GM12892 (cell line): ENCODE measurements around the gene TMUB1. TPM values are rescaled to one million over a fixed set of nuclear protein-coding genes. Genes with fewer than 3 reads are reported as not detected.
A peak's percentile ranks its signal among the peaks of the same experiment; 100 is the strongest.

ENCODE experiments used
- DNase-seq: peaks from one replicate; pipeline ENCODE4 v3.0.0; 2011; ENCODE audit not compliant: insufficient read length
- FAIRE-seq: peaks from 2 replicates; lab custom pipeline; 2011; peaks lifted over from hg19 to GRCh38; lab: Jason Lieb, UNC
- POLR2A ChIP-seq: IDR thresholded peaks from 2 replicates; pipeline ENCODE4 v1.6.1; 2011; ENCODE audit warnings: low read depth, low read length, control low read depth
- POLR2AphosphoS5 ChIP-seq: IDR thresholded peaks from 2 replicates; pipeline ENCODE4 v1.6.1; 2011; ENCODE audit warnings: low read depth, low read length, control low read depth
- TAF1 ChIP-seq: IDR thresholded peaks from 2 replicates; pipeline ENCODE4 v1.6.1; 2011; ENCODE audit warnings: low read depth, mild to moderate bottlenecking, control low read depth, low read length, borderline replicate concordance
- polyA plus RNA-seq: library from polyadenylated mRNA; unstranded; fragments of >200 nt; gene quantifications from one replicate; pipeline ENCODE4 v1.2.1, GENCODE V29; 2012; ENCODE audit warnings: missing spikeins, inconsistent platforms; ENCODE audit not compliant: missing spikeins

Gene TMUB1
- polyA plus RNA-seq: 12.0 TPM

- DNase-seq (peak; percentile 83), FAIRE-seq (peak; percentile 77)
- TF ChIP-seq TAF1 (no peak), POLR2AphosphoS5 (no peak), POLR2A (no peak; the same call in 1 of the 2 replicates)
These were observed at the start of gene TMUB1 for GRCh38 chr7:151083071-151083823. Gene TMUB1 (minus strand): TSS chr7:151083493. CDS start chr7:151082563, 930 bp downstream.

- FAIRE-seq (no peak), DNase-seq (no peak)
- TF ChIP-seq POLR2AphosphoS5 (no peak), POLR2A (no peak), TAF1 (no peak)
These were observed 49.3 kb upstream of the TMUB1 start for GRCh38 chr7:151132461-151133205.

GRCh38 chr7:151131592-151132293 is 48.5 kb upstream of the TMUB1 start:
- DNase-seq: no peak
- FAIRE-seq: no peak
- no peak for TF ChIP-seq POLR2AphosphoS5
- no peak for TF ChIP-seq TAF1
- no peak for TF ChIP-seq POLR2A

GRCh38 chr7:151131224-151131591 is 47.9 kb upstream of the TMUB1 start:
- TF ChIP-seq POLR2AphosphoS5 (no peak), TAF1 (no peak), POLR2A (no peak)
- FAIRE-seq (no peak), DNase-seq (no peak)

- DNase-seq: no peak
- TF ChIP-seq POLR2A: no peak
- TF ChIP-seq TAF1: no peak
- no peak for TF ChIP-seq POLR2AphosphoS5
- no peak for FAIRE-seq
These were observed 47.5 kb upstream of the TMUB1 start for GRCh38 chr7:151130741-151131157.

- TF ChIP-seq POLR2AphosphoS5 (no peak), POLR2A (no peak), TAF1 (no peak)
- DNase-seq: no peak
- FAIRE-seq: no peak
These were observed 46.8 kb upstream of the TMUB1 start for GRCh38 chr7:151129960-151130591.

- DNase-seq: no peak
- no peak for FAIRE-seq
- TF ChIP-seq POLR2A: no peak
- no peak for TF ChIP-seq TAF1
These were observed 46.0 kb upstream of the TMUB1 start for GRCh38 chr7:151129117-151129959.

GRCh38 chr7:151128716-151129115 is 45.4 kb upstream of the TMUB1 start:
- TF ChIP-seq POLR2AphosphoS5: no peak
- no peak for TF ChIP-seq TAF1
- no peak for TF ChIP-seq POLR2A
- DNase-seq (no peak), FAIRE-seq (no peak)

- no peak for DNase-seq
- TF ChIP-seq TAF1 (no peak), POLR2AphosphoS5 (no peak), POLR2A (no peak)
- FAIRE-seq: no peak
These were observed 44.9 kb upstream of the TMUB1 start for GRCh38 chr7:151128144-151128543.

- DNase-seq (no peak), FAIRE-seq (no peak)
These were observed 43.3 kb upstream of the TMUB1 start for GRCh38 chr7:151126491-151127137.

More at GRCh38 chr7:151126491-151127137, 43.3 kb upstream of the TMUB1 start:
- TF ChIP-seq POLR2AphosphoS5 (no peak), TAF1 (no peak), POLR2A (no peak)
